IMR-90 (cell line): Measurements from ENCODE around the gene RAF1. TPM values are rescaled to one million over a fixed set of nuclear protein-coding genes. Genes with fewer than 3 reads are reported as not detected.

Experiments
- ATAC-seq: fragments of 200-7000 bp; cut with Tn5 transposase; 2 replicates; pipeline ENCODE4 v1.9.1; 2020; ENCODE audit warnings: low read depth, mild to moderate bottlenecking, moderate library complexity
- BruUV-seq: library from RNA; stranded (reverse); fragments of 400-500 nt; replicated peaks from 2 replicates; lab custom pipeline; 2021; lab: Mats Ljungman, UMichigan
- CTCF ChIA-PET: fragments of 300-600 bp; formaldehyde crosslinking; extraction: SDS; loops from one replicate; lab custom pipeline; 2021; ENCODE audit warnings: antibody characterized with exemption; lab: Yijun Ruan, JAX
- POLR2A ChIA-PET: fragments of 300-600 bp; sonication (Branson Sonifier 250); formaldehyde crosslinking; loops from one replicate; lab custom pipeline; 2022; ENCODE audit warnings: antibody characterized with exemption; ENCODE audit not compliant: unreplicated experiment; lab: Charles Lee
- DNase-seq: peaks from one replicate; pipeline ENCODE4 v3.0.0; 2013
- H2AFZ ChIP-seq: replicated peaks from 2 replicates; pipeline ENCODE3; 2013; ENCODE audit warnings: low read length, mild to moderate bottlenecking; ENCODE audit not compliant: poor library complexity
- H2AK5ac ChIP-seq: 2 replicates; pipeline ENCODE4 v1.6.1; 2013; ENCODE audit warnings: low read depth, low read length, inconsistent platforms
- H2AK9ac ChIP-seq: replicated peaks from 2 replicates; pipeline ENCODE3; 2013; ENCODE audit warnings: mild to moderate bottlenecking, low read depth, low read length, moderate library complexity; ENCODE audit not compliant: poor library complexity
- H2BK120ac ChIP-seq: 2 replicates; pipeline ENCODE4 v1.6.1; 2013; ENCODE audit warnings: low read depth, low read length, inconsistent platforms
- H2BK15ac ChIP-seq: 3 replicates; pipeline ENCODE4 v1.6.1; 2013; ENCODE audit warnings: low read depth, low read length, inconsistent platforms
- H2BK20ac ChIP-seq: 2 replicates; pipeline ENCODE4 v1.6.1; 2013; ENCODE audit warnings: low read depth, mild to moderate bottlenecking, inconsistent platforms, low read length, moderate library complexity
- H2BK5ac ChIP-seq: 2 replicates; pipeline ENCODE4 v1.6.1; 2013; ENCODE audit warnings: mild to moderate bottlenecking, low read depth, low read length, inconsistent platforms; ENCODE audit not compliant: poor library complexity, severe bottlenecking
- H3K14ac ChIP-seq: replicated peaks from 2 replicates; pipeline ENCODE4 v1.6.1; 2013; ENCODE audit warnings: low read depth, low read length, inconsistent platforms
- H3K18ac ChIP-seq: 2 replicates; pipeline ENCODE4 v1.6.1; 2013; ENCODE audit warnings: low read depth, low read length, control low read depth
- H3K23ac ChIP-seq: 2 replicates; pipeline ENCODE4 v1.6.1; 2013; ENCODE audit warnings: low read depth, low read length, inconsistent platforms
- H3K27ac ChIP-seq: 2 replicates; pipeline ENCODE4 v1.5.1; 2013; ENCODE audit warnings: mild to moderate bottlenecking, control low read depth, low read length; ENCODE audit not compliant: insufficient read depth
- H3K27me3 ChIP-seq: 2 replicates; pipeline ENCODE4 v1.6.1; 2013; ENCODE audit warnings: low read length; ENCODE audit not compliant: control insufficient read depth, insufficient read depth
- H3K36me3 ChIP-seq: 2 replicates; pipeline ENCODE4 v1.6.1; 2013; ENCODE audit warnings: low read length, mixed read lengths; ENCODE audit not compliant: control insufficient read depth, insufficient read depth
- H3K4ac ChIP-seq: 2 replicates; pipeline ENCODE4 v1.6.1; 2013; ENCODE audit warnings: low read depth, low read length, inconsistent platforms
- H3K4me1 ChIP-seq: 2 replicates; pipeline ENCODE4 v1.6.1; 2013; ENCODE audit warnings: low read length, mixed read lengths; ENCODE audit not compliant: control insufficient read depth, insufficient read depth
- H3K4me2 ChIP-seq: 2 replicates; pipeline ENCODE4 v1.6.1; 2013; ENCODE audit warnings: low read depth, mild to moderate bottlenecking, control low read depth, low read length, moderate library complexity
- H3K4me3 ChIP-seq: 2 replicates; pipeline ENCODE4 v1.5.1; 2013; ENCODE audit warnings: low read depth, mild to moderate bottlenecking, control low read depth, low read length, moderate library complexity; ENCODE audit not compliant: insufficient read depth
- H3K56ac ChIP-seq: 2 replicates; pipeline ENCODE4 v1.6.1; 2013; ENCODE audit warnings: low read length, inconsistent platforms; ENCODE audit not compliant: insufficient read depth; ENCODE audit errors: extremely low read depth
- H3K79me1 ChIP-seq, 2 experiments: 2 replicates each; pipeline ENCODE4 v1.6.1; 2013; ENCODE audit warnings: low read length in 2 of 2, inconsistent platforms in 1 of 2, low read depth in 1 of 2
- H3K9ac ChIP-seq: 2 replicates; pipeline ENCODE4 v1.6.1; 2013; ENCODE audit warnings: low read depth, low read length, control low read depth
- H3K9me1 ChIP-seq: 2 replicates; pipeline ENCODE4 v1.6.1; 2013; ENCODE audit warnings: low read length, inconsistent platforms; ENCODE audit not compliant: insufficient read depth
- H3K9me3 ChIP-seq: 2 replicates; pipeline ENCODE4 v1.6.1; 2013; ENCODE audit warnings: low read length; ENCODE audit not compliant: control insufficient read depth, insufficient read depth
- H4K20me1 ChIP-seq: 2 replicates; pipeline ENCODE4 v1.6.1; 2013; ENCODE audit warnings: low read length, inconsistent platforms; ENCODE audit not compliant: insufficient read depth
- H4K5ac ChIP-seq: 2 replicates; pipeline ENCODE4 v1.6.1; 2013; ENCODE audit warnings: mild to moderate bottlenecking, low read depth, low read length, control low read depth
- H4K8ac ChIP-seq, 2 experiments: 2 replicates each; pipeline ENCODE4 v1.6.1; 2013; ENCODE audit warnings: low read depth in 2 of 2, low read length in 2 of 2, control low read depth in 1 of 2, inconsistent platforms in 1 of 2
- H4K91ac ChIP-seq: 2 replicates; pipeline ENCODE4 v1.6.1; 2013; ENCODE audit warnings: low read depth, low read length, inconsistent platforms; ENCODE audit not compliant: insufficient read depth
- MAFK ChIP-seq: IDR thresholded peaks from 2 replicates; pipeline ENCODE4 v1.6.1; 2012; ENCODE audit warnings: low read depth, low read length, improper control_type of control experiment
- MXI1 ChIP-seq: IDR thresholded peaks from 2 replicates; pipeline ENCODE4 v1.6.1; 2012; ENCODE audit warnings: low read depth, mild to moderate bottlenecking, low read length, moderate library complexity, borderline replicate concordance
- RAD21 ChIP-seq: IDR thresholded peaks from 2 replicates; pipeline ENCODE4 v1.6.1; 2012; ENCODE audit warnings: low read length, improper control_type of control experiment
- SMC3 ChIP-seq: fragments of 150-350 bp; IDR thresholded peaks from 2 replicates; pipeline ENCODE4 v1.6.1; 2016; ENCODE audit warnings: low read depth, mild to moderate bottlenecking, antibody characterized with exemption, low read length, moderate library complexity
- WGBS, 2 experiments: methylation state at CpG; one replicate each; pipeline versions ENCODE4 v1.1.5 to v1.1.7; 2013; ENCODE audit warnings: missing lambda C conversion rate in 2 of 2; ENCODE audit not compliant: insufficient read length in 1 of 2; ENCODE audit errors: extremely low coverage in 2 of 2; 5-methylcytosine and 5-hydroxymethylcytosine counted together
- dilution Hi-C: fragments of 300-500 bp; cut with HindIII; formaldehyde crosslinking; loops from one replicate; pipeline ENCODE4 v1.14.3; 2018; ENCODE audit warnings: low sequenced_read_pairs; ENCODE audit not compliant: unreplicated experiment
- in situ Hi-C: fragments of 300-500 bp; cut with MboI; formaldehyde crosslinking; loops from 3 replicates; pipeline ENCODE4 v1.14.3; 2019; ENCODE audit warnings: low sequenced_read_pairs, inconsistent platforms, mixed read lengths
- intact Hi-C: fragments of 100-400 bp; cut with micrococcal nuclease; formaldehyde crosslinking; loops from 2 replicates; pipeline ENCODE4 v1.10.0; 2022
- polyA plus RNA-seq, 3 experiments: library from polyadenylated mRNA; depleted of rRNA; stranded (reverse); fragments of >200 nt; gene quantifications; 2 replicates each; pipeline ENCODE4 v1.2.3, GENCODE V29; 2012; ENCODE audit warnings: low replicate concordance in 1 of 3
- total RNA-seq: library from RNA; depleted of rRNA; stranded (reverse); fragments of >200 nt; gene quantifications from 2 replicates; pipeline ENCODE4 v1.2.3, GENCODE V29; 2012
- TF ChIP-seq, protein P1 (sequence below): fragments of 150-350 bp; IDR thresholded peaks from 2 replicates; pipeline ENCODE4 v1.6.1; 2017; ENCODE audit warnings: mild to moderate bottlenecking, antibody characterized with exemption, low read length, low read depth

The RAF1 gene
- total and polyA plus RNA-seq, 2 of the 4 experiments (the other 2 are of a cell fraction), result 115 to 151 TPM

DNA sequence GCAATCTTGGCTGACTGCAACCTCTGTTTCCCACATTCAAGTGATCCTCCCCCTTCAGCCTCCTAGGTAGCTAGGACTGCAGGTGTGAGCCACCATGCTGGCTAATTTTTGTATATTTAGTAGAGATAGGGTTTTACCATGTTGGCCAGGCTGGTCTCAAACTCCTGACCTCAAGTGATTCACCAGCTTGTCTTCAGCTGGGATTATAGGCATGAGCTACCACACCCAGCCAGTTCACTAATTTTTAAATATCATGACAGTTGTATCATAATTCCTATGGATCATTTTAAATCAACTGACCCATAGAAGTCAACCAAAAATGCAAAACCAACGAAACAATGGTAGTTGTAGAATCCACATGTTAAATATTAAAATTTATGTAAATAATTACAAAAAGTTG, 35.1 kb downstream of the RAF1 start:
- DNase-seq, result no peak

More for the DNA sequence above, 35.1 kb downstream of the RAF1 start:
- Histone ChIP-seq H2AK5ac (no peak overlapping the region), H3K36me3 (no peaks in the 10 kb centered on the region), H3K4me2 (no peak overlapping the region), H2BK5ac (no peak overlapping the region), H2BK120ac (no peak overlapping the region), H4K91ac (no peak overlapping the region), H3K27ac (no peak overlapping the region), H3K79me1 (peaks cover 16 to 63% of the 10 kb centered on the region in 2 experiments), H3K4me3 (no peak overlapping the region), H2AK9ac (no peak overlapping the region), H3K4ac (no peak overlapping the region), H2BK15ac (no peak overlapping the region), H3K27me3 (no peaks in the 10 kb centered on the region), H3K23ac (no peak overlapping the region), H4K8ac (no peak overlapping the region), H3K56ac (no peak overlapping the region), H4K20me1 (peaks cover 88% of the 10 kb centered on the region), H3K9ac (no peak overlapping the region), H3K4me1 (peaks cover 11% of the 10 kb centered on the region), H3K14ac (no peak overlapping the region), H2AFZ (no peak overlapping the region), H3K9me1 (peaks cover 17% of the 10 kb centered on the region), H3K18ac (no peak overlapping the region), H2BK20ac (no peak overlapping the region; the same call in 1 of the 2 replicates), H3K9me3 (no peaks in the 10 kb centered on the region), H4K5ac (no peak overlapping the region)
- no peak for ATAC-seq
- CTCF ChIA-PET, result no interaction called here
- POLR2A ChIA-PET, result interaction anchor here (0.6 kb wide), 1 partner anchor 90 kb away, joined by 6 read pairs; no protein-coding TSS in a partner anchor
- intact Hi-C loops (no loop called here), dilution Hi-C loops (no loop called here), in situ Hi-C loops (no loop called here)
- no TSS peak for BruUV-seq
- TF ChIP-seq MAFK (no peak), RAD21 (no peak), SMC3 (no peak), MXI1 (no peak)
- TF ChIP-seq, protein P1, sequence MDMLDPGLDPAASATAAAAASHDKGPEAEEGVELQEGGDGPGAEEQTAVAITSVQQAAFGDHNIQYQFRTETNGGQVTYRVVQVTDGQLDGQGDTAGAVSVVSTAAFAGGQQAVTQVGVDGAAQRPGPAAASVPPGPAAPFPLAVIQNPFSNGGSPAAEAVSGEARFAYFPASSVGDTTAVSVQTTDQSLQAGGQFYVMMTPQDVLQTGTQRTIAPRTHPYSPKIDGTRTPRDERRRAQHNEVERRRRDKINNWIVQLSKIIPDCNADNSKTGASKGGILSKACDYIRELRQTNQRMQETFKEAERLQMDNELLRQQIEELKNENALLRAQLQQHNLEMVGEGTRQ, result no peak
- no CpG with 5 or more reads among the region's 1 CpG for WGBS, 2 experiments
